BLaER1 treated with 17β-estradiol and CSF1 and Interleukin-3, amounts not matched to agents 10 nM and 100 nM (cell line): ENCODE data around the gene TNNI2.

Experiments
- H3K27ac ChIP-seq, 11 experiments: shearing (Covaris generic); formaldehyde crosslinking; 2 replicates each; pipeline ENCODE4 v1.8.1; 2022
- H3K27me3 ChIP-seq, 11 experiments: shearing (Covaris generic); formaldehyde crosslinking; 2 replicates each; pipeline ENCODE4 v1.8.1; 2022
- H3K36me3 ChIP-seq, 11 experiments: shearing (Covaris generic); formaldehyde crosslinking; 2 replicates each; pipeline ENCODE4 v1.8.1; 2022
- H3K4me1 ChIP-seq, 10 experiments: shearing (Covaris generic); formaldehyde crosslinking; 2 replicates each; pipeline ENCODE4 v1.8.1; 2022
- H3K4me2 ChIP-seq, 11 experiments: shearing (Covaris generic); formaldehyde crosslinking; 2 replicates each; pipeline ENCODE4 v1.8.1; 2022
- H3K4me3 ChIP-seq, 10 experiments: shearing (Covaris generic); formaldehyde crosslinking; 2 replicates each; pipeline ENCODE4 v1.8.1; 2022
- H3K9ac ChIP-seq, 11 experiments: shearing (Covaris generic); formaldehyde crosslinking; 2 replicates each; pipeline ENCODE4 v1.8.1; 2022
- H3K9me3 ChIP-seq, 11 experiments: shearing (Covaris generic); formaldehyde crosslinking; replicated peaks in 1 of 11; 2 replicates each; pipeline ENCODE4 v1.8.1; 2022
- H4K20me1 ChIP-seq, 11 experiments: shearing (Covaris generic); formaldehyde crosslinking; 2 replicates each; pipeline ENCODE4 v1.8.1; 2022
- Cebpa-rat ChIP-seq, 11 experiments: shearing (Covaris generic); IDR thresholded peaks; 2 replicates each; pipeline ENCODE4 v1.8.1; 2022

The TNNI2 gene

GRCh38 chr11:1854949-1855885 is 16.4 kb downstream of the TNNI2 start:
- Histone ChIP-seq H3K4me3 (peak overlapping the region in 8 of 10 experiments; percentile 42 to 65 (median 51); a peak in 10 of 20 replicates), H3K27me3 (peaks cover 0 to 18% (median 5%) of the 10 kb centered on the region in 11 experiments; a peak in 2 of 22 replicates), H3K36me3 (no peaks in the 10 kb centered on the region), H3K4me1 (peaks cover 69 to 78% (median 73%) of the 10 kb centered on the region in 10 experiments), H3K9me3 (no peaks in the 10 kb centered on the region), H3K27ac (peak overlapping the region in 1 of 11 experiments; percentile 29; a peak in 1 of 22 replicates), H4K20me1 (peaks cover 0 to 51% (median 16%) of the 10 kb centered on the region in 11 experiments; a peak in 14 of 22 replicates), H3K4me2 (peak overlapping the region; percentile 89 to 100 (median 99)), H3K9ac (peak overlapping the region in 9 of 11 experiments; percentile 15 to 89 (median 56); a peak in 4 of 22 replicates)
- TF ChIP-seq Cebpa-rat (IDR thresholded peaks at IDR 0.05), result no peak

DNA sequence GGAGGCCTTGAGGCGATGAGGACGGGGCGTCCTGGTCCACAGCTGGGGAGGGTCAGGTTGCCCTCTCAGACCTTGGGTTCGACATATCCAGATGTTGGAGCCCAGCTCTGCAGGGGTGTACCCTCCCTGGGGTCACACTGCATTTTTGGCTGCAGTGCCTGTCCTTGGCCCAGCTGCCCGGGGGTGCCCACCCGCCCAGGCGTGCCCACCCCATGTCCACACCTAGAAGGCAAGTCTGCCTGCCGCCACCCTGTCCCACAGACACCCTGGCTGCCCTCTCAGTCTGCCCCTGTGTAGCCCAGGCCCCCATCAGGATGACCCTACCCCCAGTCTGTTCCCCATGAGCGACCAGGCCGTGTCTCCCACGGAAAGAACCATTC is 17.1 kb downstream of the TNNI2 start:
- Histone ChIP-seq H3K4me2 (peak overlapping the region; percentile 89 to 100 (median 99)), H3K4me1 (peaks cover 64 to 71% (median 66%) of the 10 kb centered on the region in 10 experiments), H3K9me3 (no peaks in the 10 kb centered on the region), H3K27ac (no peak overlapping the region), H3K9ac (peak overlapping the region in 2 of 11 experiments; percentile 76 to 89; a peak in 2 of 22 replicates), H3K27me3 (peaks cover 0 to 18% (median 5%) of the 10 kb centered on the region in 11 experiments; a peak in 2 of 22 replicates), H4K20me1 (peaks cover 0 to 51% (median 16%) of the 10 kb centered on the region in 11 experiments; a peak in 14 of 22 replicates), H3K36me3 (no peaks in the 10 kb centered on the region), H3K4me3 (no peak overlapping the region)
- no peak for TF ChIP-seq Cebpa-rat (IDR thresholded peaks at IDR 0.05)

- Histone ChIP-seq H3K4me2 (peak overlapping the region; percentile 89 to 100 (median 99)), H4K20me1 (peaks cover 0 to 48% (median 16%) of the 10 kb centered on the region in 11 experiments; a peak in 14 of 22 replicates), H3K9me3 (no peaks in the 10 kb centered on the region), H3K9ac (peak overlapping the region in 4 of 11 experiments; percentile 16 to 47 (median 24); a peak in 3 of 22 replicates), H3K27ac (no peak overlapping the region), H3K4me3 (no peak overlapping the region), H3K27me3 (peaks cover 0 to 18% (median 5%) of the 10 kb centered on the region in 11 experiments; a peak in 2 of 22 replicates), H3K4me1 (peaks cover 58 to 65% (median 60%) of the 10 kb centered on the region in 10 experiments), H3K36me3 (no peaks in the 10 kb centered on the region)
- TF ChIP-seq Cebpa-rat (IDR thresholded peaks at IDR 0.05), result no peak
Observed at GRCh38 chr11:1856306-1857005, 17.7 kb downstream of the TNNI2 start.

- Histone ChIP-seq H3K36me3 (no peaks in the 10 kb centered on the region), H3K4me1 (peaks cover 52 to 59% (median 54%) of the 10 kb centered on the region in 10 experiments), H3K4me3 (no peak overlapping the region), H3K9me3 (no peaks in the 10 kb centered on the region), H4K20me1 (peaks cover 0 to 48% (median 16%) of the 10 kb centered on the region in 11 experiments; a peak in 12 of 22 replicates), H3K27me3 (peaks cover 0 to 19% (median 7%) of the 10 kb centered on the region in 11 experiments; a peak in 9 of 22 replicates), H3K4me2 (peak overlapping the region; percentile 89 to 100 (median 99); a peak in 20 of 22 replicates), H3K27ac (no peak overlapping the region), H3K9ac (peak overlapping the region in 2 of 11 experiments; percentile 16 to 47; a peak in 1 of 22 replicates)
- no peak for TF ChIP-seq Cebpa-rat (IDR thresholded peaks at IDR 0.05)
Observed at GRCh38 chr11:1857064-1857463, 18.3 kb downstream of the TNNI2 start.

DNA sequence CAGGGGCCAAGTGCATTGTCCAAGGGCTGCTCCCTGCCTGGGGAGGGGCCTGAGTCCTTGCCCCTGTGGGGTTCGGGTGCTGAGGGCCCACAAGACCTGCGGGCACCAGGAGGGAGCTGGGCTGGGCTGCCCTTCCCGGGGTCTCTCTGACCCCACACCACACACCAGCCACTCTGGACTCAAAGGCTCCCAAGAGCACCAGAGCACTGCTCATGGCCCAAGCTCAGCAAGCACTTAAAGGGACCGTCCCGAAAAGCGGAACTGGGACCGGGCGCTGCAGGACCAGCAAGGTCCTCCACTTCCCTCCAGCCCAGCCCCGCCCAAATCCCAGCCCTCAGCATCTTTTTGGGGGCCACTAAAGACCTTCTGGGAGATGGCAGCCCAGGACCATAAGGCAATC is 19.4 kb downstream of the TNNI2 start:
- Histone ChIP-seq H3K4me1 (peaks cover 42 to 54% (median 46%) of the 10 kb centered on the region in 10 experiments), H3K4me3 (no peak overlapping the region), H3K27me3 (peaks cover 7 to 23% (median 13%) of the 10 kb centered on the region in 11 experiments; a peak in 18 of 22 replicates), H3K9me3 (no peaks in the 10 kb centered on the region), H4K20me1 (peaks cover 0 to 57% (median 16%) of the 10 kb centered on the region in 11 experiments; a peak in 12 of 22 replicates), H3K4me2 (peak overlapping the region in 1 of 11 experiments; percentile 18; a peak in 1 of 22 replicates), H3K36me3 (no peaks in the 10 kb centered on the region), H3K9ac (no peak overlapping the region), H3K27ac (no peak overlapping the region)
- TF ChIP-seq Cebpa-rat (IDR thresholded peaks at IDR 0.05), result no peak

- Histone ChIP-seq H4K20me1 (peaks cover 0 to 61% (median 16%) of the 10 kb centered on the region in 11 experiments; a peak in 12 of 22 replicates), H3K4me3 (no peak overlapping the region), H3K4me1 (peaks cover 38 to 54% (median 46%) of the 10 kb centered on the region in 10 experiments), H3K9me3 (no peaks in the 10 kb centered on the region), H3K9ac (no peak overlapping the region), H3K4me2 (peak overlapping the region in 1 of 11 experiments; percentile 18; a peak in 1 of 22 replicates), H3K27me3 (peaks cover 7 to 27% (median 17%) of the 10 kb centered on the region in 11 experiments; a peak in 18 of 22 replicates), H3K36me3 (no peaks in the 10 kb centered on the region), H3K27ac (no peak overlapping the region)
- TF ChIP-seq Cebpa-rat (IDR thresholded peaks at IDR 0.05), result no peak
Observed at GRCh38 chr11:1858576-1858975, 19.8 kb downstream of the TNNI2 start.

DNA sequence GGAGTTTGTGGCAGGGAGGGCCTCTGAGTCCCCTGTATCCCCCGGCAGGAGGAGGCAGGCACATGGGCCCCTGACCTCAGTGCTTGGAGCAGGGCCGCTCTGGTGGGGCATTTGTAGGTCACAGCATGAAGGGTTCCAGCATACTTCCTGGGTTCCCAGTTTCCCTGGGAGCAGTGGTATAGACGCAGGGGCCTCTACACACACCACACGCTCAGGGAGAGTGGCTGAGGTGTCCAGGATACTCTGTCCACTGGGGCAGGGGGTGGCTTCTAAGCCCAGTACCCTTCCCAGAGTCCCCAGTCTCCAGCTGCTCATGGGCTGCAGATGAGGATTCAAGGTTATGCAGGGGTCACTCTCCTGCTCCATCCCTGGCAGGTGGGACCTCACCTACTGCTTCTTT is 20.2 kb downstream of the TNNI2 start:
- Histone ChIP-seq H3K4me1 (peaks cover 34 to 54% (median 44%) of the 10 kb centered on the region in 10 experiments), H3K9me3 (no peaks in the 10 kb centered on the region), H4K20me1 (peaks cover 0 to 65% (median 14%) of the 10 kb centered on the region in 11 experiments; a peak in 12 of 22 replicates), H3K9ac (no peak overlapping the region), H3K4me2 (no peak overlapping the region), H3K27me3 (peaks cover 7 to 28% (median 20%) of the 10 kb centered on the region in 11 experiments; a peak in 18 of 22 replicates), H3K27ac (no peak overlapping the region), H3K4me3 (no peak overlapping the region), H3K36me3 (no peaks in the 10 kb centered on the region)
- TF ChIP-seq Cebpa-rat (IDR thresholded peaks at IDR 0.05), result no peak

GRCh38 chr11:1860108-1860507 is 21.3 kb downstream of the TNNI2 start:
- Histone ChIP-seq H3K4me2 (no peak overlapping the region), H3K36me3 (no peaks in the 10 kb centered on the region), H3K9me3 (no peaks in the 10 kb centered on the region), H4K20me1 (peaks cover 0 to 70% (median 11%) of the 10 kb centered on the region in 11 experiments; a peak in 17 of 22 replicates), H3K9ac (no peak overlapping the region), H3K27ac (no peak overlapping the region), H3K4me3 (no peak overlapping the region), H3K27me3 (peaks cover 6 to 35% (median 27%) of the 10 kb centered on the region in 11 experiments; a peak in 21 of 22 replicates), H3K4me1 (peaks cover 29 to 54% (median 42%) of the 10 kb centered on the region in 10 experiments)
- no peak for TF ChIP-seq Cebpa-rat (IDR thresholded peaks at IDR 0.05)
